HG03025 (cell line): Measurements from ENCODE around the gene CCDC51.
"Not testable (repeated sequence)": the region's sequence is repeated elsewhere in the genome, so short reads cannot be mapped to it uniquely, and the experiment has no call there.

ENCODE experiments used
- ATAC-seq: cut with Tn5 transposase; IDR thresholded peaks from one replicate; pipeline ENCODE4 v1.9.1; 2021; ENCODE audit warnings: mild to moderate bottlenecking, moderate library complexity; ENCODE audit not compliant: unreplicated experiment, low FRiP score

Gene CCDC51

GRCh38 chr3:48409291-48410201 lies 30.4 kb downstream of the CCDC51 start:
- ATAC-seq, result no peak

- no peak for ATAC-seq
These were observed 31.1 kb downstream of the CCDC51 start for GRCh38 chr3:48408823-48409281.

GRCh38 chr3:48407542-48408099 lies 32.3 kb downstream of the CCDC51 start:
- ATAC-seq, result no peak

GRCh38 chr3:48406443-48407431 lies 33.2 kb downstream of the CCDC51 start:
- ATAC-seq, result no peak

GRCh38 chr3:48405971-48406370 lies 33.9 kb downstream of the CCDC51 start:
- no peak for ATAC-seq

- ATAC-seq, result no peak
These were observed 34.5 kb downstream of the CCDC51 start for GRCh38 chr3:48405343-48405881.

- ATAC-seq, result no peak
These were observed 35.2 kb downstream of the CCDC51 start for GRCh38 chr3:48404440-48405342.

- ATAC-seq, result no peak
These were observed 36.1 kb downstream of the CCDC51 start for GRCh38 chr3:48403533-48404439.

GRCh38 chr3:48402907-48403306 lies 37.0 kb downstream of the CCDC51 start:
- no peak for ATAC-seq

- no peak for ATAC-seq
These were observed 37.6 kb downstream of the CCDC51 start for GRCh38 chr3:48402281-48402732.

GRCh38 chr3:48401434-48401901 lies 38.5 kb downstream of the CCDC51 start:
- ATAC-seq, result not testable (repeated sequence)

- ATAC-seq, result no peak
These were observed 39.0 kb downstream of the CCDC51 start for GRCh38 chr3:48400824-48401433.

GRCh38 chr3:48399387-48400172 lies 40.3 kb downstream of the CCDC51 start:
- no peak for ATAC-seq

GRCh38 chr3:48398701-48399386 lies 41.1 kb downstream of the CCDC51 start:
- ATAC-seq, result no peak

- no peak for ATAC-seq
These were observed 41.9 kb downstream of the CCDC51 start for GRCh38 chr3:48397767-48398681.
